ENCODE results near the gene DHX35. TPM values are rescaled to one million over a fixed set of nuclear protein-coding genes. Genes with fewer than 3 reads are reported as not detected.
"Not testable (repeated sequence)": the region's sequence is repeated elsewhere in the genome, so short reads cannot be mapped to it uniquely, and the experiment has no call there.

DHX35 gene
- total RNA-seq, 2 experiments from 2014 or later = 13.0 to 15.6 TPM

- Histone ChIP-seq H3K36me3 (ENCODE audit: insufficient read depth, low read length) (peaks cover 20% of the 10 kb centered on the region), H2AFZ (ENCODE audit: low read length) (no peak overlapping the region), H4K20me1 (ENCODE audit: insufficient read depth, low read length) (no peaks in the 10 kb centered on the region), H3K79me2 (ENCODE audit: insufficient read depth, low read depth, low read length) (peaks cover 15% of the 10 kb centered on the region), H3K9me2 (ENCODE audit: insufficient read depth, low read length) (no peaks in the 10 kb centered on the region), H3K9me3 (ENCODE audit: low read length) (no peaks in the 10 kb centered on the region), H3K4me1 (ENCODE audit: insufficient read depth, low read length, poor library complexity, severe bottlenecking) (peaks cover 12% of the 10 kb centered on the region), H3K27ac (ENCODE audit: low read depth, low read length, poor library complexity, severe bottlenecking) (no peak overlapping the region), H3K4me3 (ENCODE audit: low read depth, low read length, poor library complexity, severe bottlenecking) (no peak overlapping the region), H3K4me2 (ENCODE audit: low read length) (no peak overlapping the region)
- no TSS peak for BruUV-seq (replicated peaks)
- TF ChIP-seq CTCF (conservative IDR thresholded peaks at IDR 0.05; ENCODE audit: low read length) (no peak), EZH2phosphoT487 (IDR thresholded peaks at IDR 0.05; ENCODE audit: borderline replicate concordance, low read depth, low read length) (no peak)
- CTCF ChIA-PET (ENCODE audit: unreplicated experiment) = no interaction called here
- POLR2A ChIA-PET = no interaction called here
- no peak for DNase-seq (ENCODE audit: low spot score)
- intact Hi-C loops (cut with micrococcal nuclease; ENCODE audit: unreplicated experiment) = no loop called here
Measured at GRCh38 chr20:38957915-38958485, 4.1 kb upstream of the DHX35 start.

GRCh38 chr20:38960187-38960687 is 1.9 kb upstream of the DHX35 start:
- CTCF ChIA-PET (ENCODE audit: unreplicated experiment); H3K27ac ChIP-seq (ENCODE audit: low read depth, low read length, poor library complexity, severe bottlenecking); H3K36me3 ChIP-seq (ENCODE audit: insufficient read depth, low read length); BruUV-seq (replicated peaks); H2AFZ ChIP-seq (ENCODE audit: low read length); H3K9me3 ChIP-seq (ENCODE audit: low read length); H3K4me3 ChIP-seq (ENCODE audit: low read depth, low read length, poor library complexity, severe bottlenecking); H3K9me2 ChIP-seq (ENCODE audit: insufficient read depth, low read length); H4K20me1 ChIP-seq (ENCODE audit: insufficient read depth, low read length); DNase-seq (ENCODE audit: low spot score): not testable (repeated sequence)
- peaks cover 35% of the 10 kb centered on the region for H3K79me2 ChIP-seq (ENCODE audit: insufficient read depth, low read depth, low read length)
- peaks cover 22% of the 10 kb centered on the region for H3K4me1 ChIP-seq (ENCODE audit: insufficient read depth, low read length, poor library complexity, severe bottlenecking)
- intact Hi-C loops (cut with micrococcal nuclease; ENCODE audit: unreplicated experiment) = loop anchor here (5.0 to 10.0 kb wide), 2 partner anchors 153 to 515 kb away; partner anchors contain the start of gene PPP1R16B
- POLR2A ChIA-PET = interaction anchor here (0.8 to 3.3 kb wide), 3 partner anchors 26 to 89 kb away, joined by 4 to 9 read pairs (median 7); partner anchors contain the start of gene FAM83D
- peak overlapping the region; percentile 92; the same call in 1 of the 2 replicates for H3K4me2 ChIP-seq (ENCODE audit: low read length)

GRCh38 chr20:38961530-38962043 is 557 bp upstream of the DHX35 start:
- TF ChIP-seq CTCF (conservative IDR thresholded peaks at IDR 0.05; ENCODE audit: low read length) (no peak), EZH2phosphoT487 (IDR thresholded peaks at IDR 0.05; ENCODE audit: borderline replicate concordance, low read depth, low read length) (no peak)
- Histone ChIP-seq H3K4me2 (ENCODE audit: low read length) (peak overlapping the region; percentile 92), H3K36me3 (ENCODE audit: insufficient read depth, low read length) (peaks cover 17% of the 10 kb centered on the region; the same call in 1 of the 2 replicates), H3K4me1 (ENCODE audit: insufficient read depth, low read length, poor library complexity, severe bottlenecking) (peaks cover 22% of the 10 kb centered on the region), H3K27ac (ENCODE audit: low read depth, low read length, poor library complexity, severe bottlenecking) (peak overlapping the region; percentile 73), H3K79me2 (ENCODE audit: insufficient read depth, low read depth, low read length) (peaks cover 38% of the 10 kb centered on the region), H4K20me1 (ENCODE audit: insufficient read depth, low read length) (0 out of 2 replicates have a peak, but pooled peaks cover 4% of the 10 kb centered on the region), H3K9me3 (ENCODE audit: low read length) (no peaks in the 10 kb centered on the region), H3K4me3 (ENCODE audit: low read depth, low read length, poor library complexity, severe bottlenecking) (peak overlapping the region; percentile 90), H2AFZ (ENCODE audit: low read length) (peak overlapping the region; percentile 84), H3K9me2 (ENCODE audit: insufficient read depth, low read length) (no peaks in the 10 kb centered on the region)
- ChIA-PET CTCF (ENCODE audit: unreplicated experiment) (interaction anchor here (1.5 kb wide), 1 partner anchor 33 kb away, joined by 4 read pairs; no protein-coding TSS in a partner anchor), POLR2A (interaction anchor here (0.6 to 3.3 kb wide), 18 partner anchors 10 to 1182 kb away, joined by 3 to 11 read pairs (median 3); partner anchors contain the start of gene FAM83D)
- TSS peak; percentile 95 for BruUV-seq (replicated peaks)
- intact Hi-C loops (cut with micrococcal nuclease; ENCODE audit: unreplicated experiment) = loop anchor here (1.0 to 10.0 kb wide), 3 partner anchors 35 to 517 kb away; partner anchors contain the start of genes FAM83D and PPP1R16B
- DNase-seq (ENCODE audit: low spot score) = peak; percentile 27
